ENCODE measurements around the gene PUSL1.

PUSL1 gene

DNA sequence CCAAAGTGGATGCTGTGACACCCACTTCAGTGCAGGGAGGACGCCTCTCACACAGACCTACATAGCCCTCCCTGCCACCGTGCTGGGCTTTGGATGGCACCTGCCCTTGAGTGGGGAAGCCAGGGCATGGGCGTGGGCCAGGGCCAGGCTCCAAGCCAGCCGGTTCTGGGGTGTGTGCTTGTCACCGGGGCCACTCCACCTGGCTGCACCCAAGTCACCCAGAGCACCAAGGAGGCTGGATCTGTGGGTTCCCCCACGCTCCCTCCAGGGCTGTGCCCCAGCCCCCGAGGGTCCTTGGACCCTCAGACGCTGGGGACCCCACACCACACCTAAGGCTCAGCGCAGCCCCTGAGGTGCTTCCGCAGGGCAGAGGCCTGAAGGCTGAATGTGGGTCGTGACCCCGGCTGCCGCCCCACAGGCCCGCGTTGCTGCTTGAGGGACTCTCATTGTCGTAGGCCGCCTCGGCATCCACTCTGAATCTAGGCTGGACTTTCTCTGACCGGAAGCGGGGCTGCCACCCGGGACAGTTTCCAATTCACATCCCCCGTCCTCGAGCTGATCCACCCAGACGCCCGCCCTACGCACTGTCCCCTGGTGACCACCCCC lies 48.5 kb downstream of the PUSL1 start:
- no peak for DNase-seq

DNA sequence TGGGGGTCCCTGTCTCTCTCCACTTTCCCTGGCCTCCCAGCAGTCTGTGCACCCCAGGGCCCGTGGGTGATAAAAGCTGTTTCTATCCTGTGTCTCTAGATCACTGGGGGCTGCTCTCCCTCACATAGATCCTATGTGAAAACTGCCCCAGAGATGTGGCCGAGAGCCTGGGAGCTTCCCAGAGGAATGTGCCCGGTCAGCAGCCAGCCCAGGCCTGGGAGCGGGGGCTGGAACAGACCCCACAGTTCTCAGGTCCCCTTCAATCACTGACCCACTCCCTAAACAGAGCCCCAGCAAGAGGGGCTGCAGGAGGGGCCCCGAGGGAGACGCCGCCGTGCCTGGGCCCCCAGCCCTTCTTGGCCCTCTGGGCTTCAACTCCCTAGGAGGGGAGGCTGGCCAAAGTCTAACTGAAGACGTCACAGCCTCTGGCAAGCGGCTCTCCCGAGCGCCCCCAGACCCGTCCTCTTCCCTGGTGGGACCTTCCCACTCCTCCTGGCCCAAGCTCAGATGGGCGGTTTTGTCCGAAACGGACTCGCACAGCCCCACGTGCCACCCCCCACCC lies 49.6 kb downstream of the PUSL1 start:
- DNase-seq, result no peak

DNA sequence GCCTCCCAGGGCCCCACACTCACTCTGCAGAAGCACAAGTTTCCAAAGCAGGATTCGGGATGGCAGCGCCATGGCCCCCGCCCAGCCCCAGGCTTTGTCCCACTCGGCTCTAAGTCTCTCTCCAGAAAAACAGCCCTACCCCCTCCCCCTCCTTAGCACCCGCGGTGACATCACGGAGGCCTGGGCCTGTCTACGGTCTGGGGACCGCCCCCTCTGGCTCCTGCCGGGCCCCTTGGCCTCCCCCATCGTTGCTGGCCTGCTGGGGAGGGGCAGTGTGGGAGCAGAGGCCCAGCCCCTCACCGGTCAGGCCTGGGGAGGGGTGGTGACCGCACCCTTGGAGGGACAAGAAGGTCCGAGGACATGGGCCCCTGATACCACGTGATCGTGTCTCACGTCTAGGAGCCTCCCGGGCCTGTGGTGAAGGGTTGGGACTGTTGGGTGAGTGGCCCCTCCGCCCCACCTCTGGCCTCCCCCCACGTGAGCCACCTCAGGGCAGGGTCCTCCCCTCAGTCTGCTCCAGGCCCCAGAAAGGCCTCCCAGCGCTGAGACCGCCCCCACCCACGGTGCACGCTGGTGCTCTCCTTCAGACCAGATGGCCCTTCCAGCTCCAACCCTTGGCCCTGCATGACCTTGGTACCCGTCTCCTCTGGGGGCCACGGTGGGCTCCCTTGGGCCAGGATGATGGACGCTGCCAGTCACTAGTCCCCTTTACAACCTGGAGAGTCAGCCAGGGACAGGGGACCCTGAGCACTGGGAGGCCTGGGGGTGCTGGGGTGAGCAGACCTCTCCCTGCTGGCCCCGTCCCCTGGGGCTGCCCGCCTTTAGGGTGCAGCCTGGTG lies 50.3 kb downstream of the PUSL1 start, which contains the start of gene MXRA8:
MXRA8 (minus strand) TSS at position 123 of the 839 bp plus-strand sequence; CDS start at position 72, 51 bp downstream.
- DNase-seq, result no peak

DNA sequence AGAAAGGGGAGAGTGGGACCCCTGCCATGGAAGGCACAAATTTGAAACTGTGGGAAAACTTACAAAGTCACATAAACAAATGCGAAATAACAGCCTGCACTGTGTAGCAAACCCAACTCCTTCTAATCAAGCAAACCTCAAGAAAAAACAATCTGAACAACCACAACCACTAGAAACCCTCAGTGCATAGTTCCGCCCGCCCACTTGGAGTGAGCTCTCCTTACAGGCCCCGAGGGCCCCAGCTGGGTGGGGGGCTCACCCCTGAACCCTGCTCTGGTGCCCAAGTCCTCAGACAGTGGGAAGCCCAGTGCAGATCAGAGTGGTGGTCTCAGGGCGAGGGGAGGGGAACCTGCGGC lies 50.9 kb downstream of the PUSL1 start:
- DNase-seq, result no peak

DNA sequence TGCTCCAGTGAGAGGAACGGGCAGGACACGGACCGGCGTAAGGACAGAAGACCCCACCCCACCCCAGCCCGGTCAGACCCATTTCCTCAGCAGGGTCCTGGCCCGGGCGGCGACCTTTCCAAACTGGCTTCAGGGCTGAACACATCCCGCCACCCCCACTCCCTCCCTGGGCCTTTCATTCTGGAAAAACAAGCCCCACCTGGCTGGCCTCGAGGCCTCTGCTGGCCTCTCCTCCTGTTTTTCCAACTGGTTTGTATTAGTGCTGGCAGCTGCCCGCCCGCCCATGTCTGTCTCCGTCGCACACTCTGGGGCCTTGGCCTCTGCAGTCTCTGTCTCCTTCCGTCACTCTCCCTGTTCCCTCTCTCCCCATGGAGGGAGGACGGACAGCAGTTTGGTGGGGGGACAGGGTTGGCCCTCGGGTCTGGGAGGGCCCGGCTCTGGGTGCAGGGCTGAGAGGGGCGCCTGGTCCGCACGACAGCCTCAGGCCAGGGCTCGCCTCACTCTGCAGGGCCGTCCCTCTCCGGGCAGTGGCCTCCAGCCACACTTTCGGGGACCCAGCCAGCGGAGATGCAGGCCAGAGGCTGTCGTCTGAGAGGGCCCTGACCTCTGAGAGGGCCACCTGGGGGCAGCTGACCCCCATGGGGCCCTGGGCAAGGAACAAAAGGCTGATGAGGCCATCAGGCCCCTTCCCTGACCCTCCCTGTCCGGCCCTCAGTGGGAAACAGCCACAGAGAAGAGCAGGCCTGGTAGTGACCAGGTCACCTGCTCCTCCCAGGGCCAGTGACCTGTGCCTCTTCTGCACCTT lies 51.5 kb downstream of the PUSL1 start:
- DNase-seq, result no peak

DNA sequence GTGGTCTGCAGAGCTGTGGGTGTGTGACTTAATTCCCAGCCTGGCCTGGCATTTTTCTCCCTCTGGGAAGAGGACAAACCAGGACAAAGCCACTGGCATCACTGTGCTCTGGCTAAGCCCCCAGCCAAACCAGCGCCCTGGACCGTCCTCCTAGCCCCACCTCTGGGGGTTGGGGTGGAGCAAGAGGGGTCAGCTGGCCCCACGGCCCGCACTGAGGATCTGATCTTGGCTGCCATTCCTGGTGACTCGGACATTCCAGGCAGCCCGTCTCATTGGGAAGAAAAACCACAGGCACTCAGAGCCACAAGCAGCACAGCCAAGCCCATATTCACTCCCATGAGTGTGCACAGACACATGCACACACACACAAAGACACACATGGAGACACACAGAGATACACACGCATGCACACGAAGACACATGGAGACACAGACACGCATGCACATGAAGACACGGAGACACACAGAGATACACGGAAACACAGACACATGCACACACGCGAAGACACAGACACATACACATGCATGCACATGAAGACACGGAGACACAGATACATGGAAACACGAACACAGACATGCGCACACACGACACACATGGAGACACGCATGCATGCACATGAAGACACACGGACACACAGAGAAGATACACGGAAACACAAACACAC lies 52.2 kb downstream of the PUSL1 start:
- DNase-seq, result no peak
